GM19099 (cell line): ENCODE data around the gene GATAD2A.

Source experiments
- POLR2A ChIP-seq: IDR thresholded peaks from 3 replicates; pipeline ENCODE4 v1.6.1; 2011; ENCODE audit warnings: low read depth; ENCODE audit not compliant: insufficient read length; ENCODE audit errors: extremely low read depth

GATAD2A gene

DNA sequence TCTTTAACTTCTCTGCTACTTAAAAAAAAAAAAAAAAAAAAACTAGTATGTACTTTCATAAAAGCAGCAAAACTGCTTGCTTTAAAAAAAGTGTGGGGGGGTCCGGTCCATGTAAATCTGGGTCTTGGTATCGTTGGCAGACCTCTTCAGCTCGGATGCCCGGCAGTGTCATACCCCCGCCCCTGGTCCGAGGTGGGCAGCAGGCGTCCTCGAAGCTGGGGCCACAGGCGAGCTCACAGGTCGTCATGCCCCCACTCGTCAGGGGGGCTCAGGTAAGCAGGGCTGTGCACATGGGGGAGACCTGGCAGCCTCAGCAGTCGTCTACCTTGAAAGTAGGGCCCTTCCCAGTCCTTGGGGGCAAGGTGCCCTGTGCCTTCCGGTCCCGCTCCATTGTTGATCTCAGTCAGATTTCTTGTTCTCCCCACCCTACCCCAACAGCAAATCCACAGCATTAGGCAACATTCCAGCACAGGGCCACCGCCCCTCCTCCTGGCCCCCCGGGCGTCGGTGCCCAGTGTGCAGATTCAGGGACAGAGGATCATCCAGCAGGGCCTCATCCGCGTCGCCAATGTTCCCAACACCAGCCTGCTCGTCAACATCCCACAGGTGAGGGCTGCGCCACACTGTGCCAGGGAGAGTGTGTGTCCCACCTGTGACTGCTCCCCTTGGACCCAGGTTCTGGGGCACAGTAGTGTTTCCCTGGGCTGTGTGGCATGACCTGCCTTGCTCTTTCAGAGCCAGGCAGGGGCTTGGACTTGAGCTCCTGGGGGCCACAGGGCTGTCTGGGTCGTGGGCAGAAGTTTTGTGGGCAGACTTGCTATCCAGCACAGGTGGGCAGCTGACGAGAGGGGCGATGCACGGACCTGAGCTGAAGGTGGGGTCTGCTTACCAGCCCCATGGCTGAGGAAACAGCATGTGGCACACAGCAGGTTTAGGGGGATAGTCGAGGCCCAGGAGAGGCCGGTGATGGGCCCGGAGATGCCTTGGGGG, 90.4 kb downstream of the GATAD2A start:
- no peak for TF ChIP-seq POLR2A

GRCh38 chr19:19498255-19498991, 92.9 kb downstream of the GATAD2A start:
- TF ChIP-seq POLR2A = no peak

GRCh38 chr19:19499272-19499995, 94.0 kb downstream of the GATAD2A start:
- no peak for TF ChIP-seq POLR2A

DNA sequence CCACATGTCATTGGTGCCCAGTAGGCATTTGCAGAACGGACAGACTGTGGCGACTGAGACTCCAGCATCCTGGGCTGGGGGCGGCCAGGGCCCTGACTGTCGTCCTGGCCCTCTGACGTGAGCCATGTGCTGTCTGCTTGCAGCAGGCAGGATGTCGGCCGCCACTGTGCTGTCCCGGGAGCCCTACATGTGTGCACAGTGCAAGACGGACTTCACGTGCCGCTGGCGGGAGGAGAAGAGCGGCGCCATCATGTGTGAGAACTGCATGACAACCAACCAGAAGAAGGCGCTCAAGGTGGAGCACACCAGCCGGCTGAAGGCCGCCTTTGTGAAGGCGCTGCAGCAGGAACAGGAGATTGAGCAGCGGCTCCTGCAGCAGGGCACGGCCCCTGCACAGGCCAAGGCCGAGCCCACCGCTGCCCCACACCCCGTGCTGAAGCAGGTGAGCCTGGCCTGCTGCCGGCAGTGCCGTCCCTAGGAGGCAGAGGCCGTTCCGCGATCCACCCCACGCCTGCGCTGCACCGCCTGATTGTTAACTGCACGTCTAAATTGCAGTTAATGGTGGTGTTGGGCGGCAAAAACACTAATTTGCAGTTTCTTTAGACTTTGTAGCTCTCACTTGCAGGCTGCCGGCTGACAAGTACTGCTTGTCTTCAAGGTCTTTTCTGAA, 95.6 kb downstream of the GATAD2A start:
- no peak for TF ChIP-seq POLR2A

- TF ChIP-seq POLR2A = no peak
Measured at GRCh38 chr19:19501798-19502197, 96.3 kb downstream of the GATAD2A start.

DNA sequence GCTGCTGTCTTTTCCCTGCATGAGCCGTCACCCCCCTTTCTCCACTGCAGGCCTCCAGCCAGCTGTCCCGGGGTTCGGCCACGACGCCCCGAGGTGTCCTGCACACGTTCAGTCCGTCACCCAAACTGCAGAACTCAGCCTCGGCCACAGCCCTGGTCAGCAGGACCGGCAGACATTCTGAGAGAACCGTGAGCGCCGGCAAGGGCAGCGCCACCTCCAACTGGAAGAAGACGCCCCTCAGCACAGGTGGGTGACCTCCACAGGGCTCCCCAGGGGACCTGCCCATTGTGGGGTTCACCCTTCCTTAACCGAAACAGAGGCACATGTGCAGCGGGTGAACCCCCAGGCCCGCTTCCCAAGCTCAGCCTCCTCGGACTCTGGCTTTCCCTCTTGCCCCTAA, 96.8 kb downstream of the GATAD2A start:
- TF ChIP-seq POLR2A = no peak

- no peak for TF ChIP-seq POLR2A
Measured at GRCh38 chr19:19502808-19503602, 97.5 kb downstream of the GATAD2A start.

DNA sequence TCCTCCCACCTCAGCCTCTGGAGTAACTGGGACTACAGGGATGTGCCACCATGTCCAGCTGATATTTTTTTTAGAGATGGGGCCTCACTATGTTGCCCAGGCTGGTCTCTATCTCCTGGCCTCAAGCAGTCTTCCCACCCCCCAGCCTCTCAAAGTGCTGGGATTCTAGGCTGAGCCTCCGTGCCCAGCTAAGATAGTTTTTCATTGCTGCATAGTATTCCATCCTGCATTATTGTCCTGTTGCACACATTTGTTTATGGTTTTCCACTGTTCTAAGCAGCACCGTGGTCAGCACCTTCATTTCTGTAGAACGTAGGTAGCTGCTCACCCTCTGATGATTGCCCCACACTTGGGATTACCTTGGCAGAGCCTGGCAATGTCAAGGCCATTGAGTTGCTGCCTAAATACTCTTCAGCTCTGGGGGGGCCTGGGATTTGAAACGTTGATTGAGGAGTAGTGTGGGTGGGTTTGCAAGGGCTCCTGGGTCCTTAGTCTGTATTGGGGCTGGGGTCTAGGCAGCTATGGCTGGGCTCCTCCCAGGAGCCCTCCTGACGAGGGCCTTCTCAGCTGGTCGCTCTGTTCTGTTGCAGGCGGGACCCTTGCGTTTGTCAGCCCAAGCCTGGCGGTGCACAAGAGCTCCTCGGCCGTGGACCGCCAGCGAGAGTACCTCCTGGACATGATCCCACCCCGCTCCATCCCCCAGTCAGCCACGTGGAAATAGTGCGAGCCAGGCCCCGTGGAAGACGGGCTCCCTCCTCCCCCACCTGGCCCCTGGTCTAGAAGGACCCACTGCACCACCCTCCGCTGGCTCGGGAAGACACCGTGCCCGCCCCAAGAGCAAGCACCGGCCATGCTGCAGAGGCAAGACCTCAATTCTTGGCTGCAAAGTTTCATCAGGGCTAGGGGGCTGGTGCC, 99.5 kb downstream of the GATAD2A start:
- no peak for TF ChIP-seq POLR2A

DNA sequence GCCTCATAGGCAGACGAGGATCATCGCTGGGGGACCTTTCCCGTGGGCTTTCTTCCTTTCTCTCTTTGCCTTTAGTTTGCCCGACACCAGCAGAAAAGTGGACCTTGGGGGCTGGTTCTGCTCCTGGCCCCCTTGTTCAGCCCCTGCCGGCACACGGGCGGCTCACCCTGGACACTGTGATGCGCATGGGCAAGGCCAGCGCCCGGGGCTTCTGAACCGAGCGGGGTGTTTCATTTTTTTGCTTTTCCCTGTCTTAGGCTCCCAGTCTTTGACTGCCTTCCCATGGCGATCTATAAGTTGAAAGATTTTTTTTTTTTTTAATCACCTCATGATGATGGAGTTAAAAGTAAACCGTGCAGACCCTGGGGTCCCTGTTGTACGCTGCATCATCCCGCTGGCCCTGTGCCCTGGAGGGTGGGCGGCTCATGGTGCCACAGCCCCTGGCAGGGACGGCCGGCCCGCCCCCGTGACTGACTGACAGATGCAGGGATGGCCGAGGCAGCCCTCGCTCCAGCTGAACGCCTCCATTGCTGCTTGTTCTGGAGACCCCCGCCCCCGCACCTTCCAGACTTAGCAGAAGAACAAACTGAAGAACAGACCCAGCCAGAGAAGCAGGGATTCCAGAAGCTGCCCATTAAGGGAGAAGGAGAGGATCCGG, 100.3 kb downstream of the GATAD2A start:
- TF ChIP-seq POLR2A = no peak

DNA sequence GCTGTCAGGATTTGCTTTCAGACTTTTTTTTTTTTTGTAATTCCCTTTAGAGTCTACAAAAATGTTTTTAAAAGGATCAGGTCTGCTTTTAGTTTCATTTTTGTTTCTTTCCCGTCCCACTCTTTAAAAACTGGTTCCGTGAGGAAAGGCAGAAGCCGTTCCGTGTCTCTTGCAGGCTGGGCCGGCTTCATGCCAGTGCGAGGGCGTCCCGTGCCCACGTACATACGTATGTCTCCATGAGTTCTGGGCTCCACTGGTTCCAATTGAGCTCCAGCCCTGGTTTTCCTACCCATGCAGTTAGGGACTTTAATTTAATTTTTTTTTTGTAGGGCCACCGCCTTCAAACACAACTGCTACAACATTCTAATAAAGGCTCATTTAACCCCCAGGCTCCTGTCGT, 101.1 kb downstream of the GATAD2A start:
- TF ChIP-seq POLR2A = no peak

GRCh38 chr19:19507354-19507753, 101.9 kb downstream of the GATAD2A start:
- TF ChIP-seq POLR2A = no peak

DNA sequence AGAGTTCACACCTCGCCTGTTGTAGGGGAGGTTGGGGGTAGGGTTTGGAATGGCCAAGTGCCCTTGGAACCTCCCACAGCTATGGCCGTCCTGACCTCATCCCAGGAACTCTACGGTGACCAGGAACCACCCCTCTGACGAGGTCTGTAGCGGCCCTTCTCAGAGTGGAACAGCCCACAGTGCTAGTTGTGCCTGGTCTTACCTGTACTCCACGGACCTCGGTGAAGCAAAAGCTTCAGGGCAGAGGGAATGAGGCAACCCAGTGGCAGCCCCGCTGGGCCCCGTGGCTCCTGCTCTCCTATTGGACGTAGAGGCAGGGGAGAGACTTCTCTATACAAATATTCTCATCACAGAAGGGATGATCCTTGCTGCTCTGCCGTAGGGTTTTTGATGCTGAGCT, 102.7 kb downstream of the GATAD2A start:
- TF ChIP-seq POLR2A = no peak
